Neural cell (in vitro differentiated cells): ENCODE measurements around the gene TLR9. TPM values are rescaled to one million over a fixed set of nuclear protein-coding genes. Genes with fewer than 3 reads are reported as not detected.

Source experiments
- H2AFZ ChIP-seq: fragments of 200-600, 300-800 bp; sonication (generic), shearing (Covaris generic); 2 replicates; pipeline ENCODE4 v1.6.0; 2014; ENCODE audit warnings: low read depth, mild to moderate bottlenecking, antibody characterized with exemption, low read length, moderate library complexity
- H3F3A ChIP-seq: fragments of 200-600 bp; shearing (Covaris generic); 2 replicates; pipeline ENCODE4 v1.6.1; 2016; ENCODE audit warnings: mild to moderate bottlenecking, moderate library complexity, mixed read lengths, antibody characterized with exemption, low read length; ENCODE audit not compliant: insufficient read depth, poor library complexity, severe bottlenecking
- H3K27ac ChIP-seq: fragments of 200-600, 300-800 bp; sonication (generic), shearing (Covaris generic); 2 replicates; pipeline ENCODE4 v1.5.1; 2014; ENCODE audit warnings: mild to moderate bottlenecking, low read length, moderate library complexity
- H3K27me3 ChIP-seq: fragments of 300-800, 200-600 bp; sonication (generic), shearing (Covaris generic); 2 replicates; pipeline ENCODE4 v1.6.0; 2014; ENCODE audit warnings: mild to moderate bottlenecking, low read depth, low read length, moderate library complexity; ENCODE audit not compliant: insufficient read depth
- H3K36me3 ChIP-seq: fragments of 300-800, 200-600 bp; sonication (generic), shearing (Covaris generic); 2 replicates; pipeline ENCODE4 v1.5.1; 2014; ENCODE audit warnings: mild to moderate bottlenecking, antibody characterized with exemption, low read length, moderate library complexity; ENCODE audit not compliant: insufficient read depth
- H3K4me2 ChIP-seq: fragments of 300-800, 200-600 bp; sonication (generic), shearing (Covaris generic); 2 replicates; pipeline ENCODE4 v1.6.0; 2014; ENCODE audit warnings: mild to moderate bottlenecking, low read length
- H3K4me3 ChIP-seq: fragments of 300-800, 200-600 bp; sonication (generic), shearing (Covaris generic); 2 replicates; pipeline ENCODE4 v1.5.1; 2014; ENCODE audit warnings: mild to moderate bottlenecking, low read length, moderate library complexity
- H3K79me2 ChIP-seq: fragments of 200-600 bp; shearing (Covaris generic); replicated peaks from 2 replicates; pipeline ENCODE4 v1.6.0; 2014; ENCODE audit warnings: mild to moderate bottlenecking, low read length, moderate library complexity; ENCODE audit not compliant: insufficient read depth
- H3K9ac ChIP-seq: fragments of 300-800, 200-600 bp; sonication (generic), shearing (Covaris generic); 2 replicates; pipeline ENCODE4 v1.6.1; 2016; ENCODE audit warnings: mild to moderate bottlenecking, low read length, mixed read lengths
- H3K9me2 ChIP-seq: fragments of 200-600 bp; shearing (Covaris generic); 2 replicates; pipeline ENCODE4 v1.6.1; 2016; ENCODE audit warnings: mild to moderate bottlenecking, low read length, mixed read lengths; ENCODE audit not compliant: insufficient read depth
- H3K9me3 ChIP-seq: fragments of 200-600, 300-800 bp; sonication (generic), shearing (Covaris generic); 2 replicates; pipeline ENCODE4 v1.6.1; 2016; ENCODE audit warnings: mild to moderate bottlenecking, mixed run types, low read length, moderate library complexity, mixed read lengths
- H4K20me1 ChIP-seq: fragments of 200-600 bp; shearing (Covaris generic); 2 replicates; pipeline ENCODE4 v1.6.1; 2016; ENCODE audit warnings: mild to moderate bottlenecking, mixed run types; ENCODE audit not compliant: insufficient read depth
- EP300 ChIP-seq: fragments of 450-650 bp; conservative IDR thresholded peaks from 2 replicates; pipeline ENCODE4 v1.6.1; 2014; ENCODE audit warnings: antibody characterized with exemption, mild to moderate bottlenecking, moderate library complexity; ENCODE audit not compliant: poor library complexity, severe bottlenecking
- EZH2 ChIP-seq: fragments of 200-600, 300-800 bp; shearing (Covaris generic), sonication (generic); IDR thresholded peaks from 2 replicates; pipeline ENCODE4 v1.6.1; 2014; ENCODE audit warnings: antibody characterized with exemption, low read length, borderline replicate concordance, mild to moderate bottlenecking; ENCODE audit not compliant: insufficient read depth, poor library complexity, severe bottlenecking
- MXI1 ChIP-seq: fragments of 450-650 bp; conservative IDR thresholded peaks from 2 replicates; pipeline ENCODE4 v1.6.1; 2014; ENCODE audit warnings: antibody characterized with exemption, mild to moderate bottlenecking; ENCODE audit not compliant: poor library complexity, severe bottlenecking
- POLR2AphosphoS5 ChIP-seq: IDR thresholded peaks from 2 replicates; pipeline ENCODE4 v1.6.1; 2012
- RAD21 ChIP-seq: fragments of 450-650 bp; conservative IDR thresholded peaks from 2 replicates; pipeline ENCODE4 v1.6.1; 2014; ENCODE audit warnings: antibody characterized with exemption, mild to moderate bottlenecking, moderate library complexity
- SMC3 ChIP-seq: fragments of 450-650 bp; conservative IDR thresholded peaks from 2 replicates; pipeline ENCODE4 v1.6.1; 2014; ENCODE audit warnings: antibody characterized with exemption, mild to moderate bottlenecking, moderate library complexity; ENCODE audit not compliant: poor library complexity
- TAF1 ChIP-seq: IDR thresholded peaks from 2 replicates; pipeline ENCODE4 v1.6.1; 2012; ENCODE audit warnings: low read depth
- polyA plus RNA-seq: library from polyadenylated mRNA; depleted of rRNA; stranded (reverse); fragments of >200 nt; gene quantifications from 2 replicates; pipeline ENCODE4 v1.2.3, GENCODE V29; 2014
- TF ChIP-seq, protein P1 (sequence below): fragments of 450-650 bp; IDR thresholded peaks from 2 replicates; pipeline ENCODE4 v1.5.1; 2014; ENCODE audit warnings: antibody characterized with exemption, mild to moderate bottlenecking, moderate library complexity; ENCODE audit not compliant: poor library complexity, severe bottlenecking
- TF ChIP-seq, protein P2 (sequence below): IDR thresholded peaks from 2 replicates; pipeline ENCODE4 v1.6.1; 2012; ENCODE audit warnings: borderline replicate concordance

Gene TLR9
- polyA plus RNA-seq, 1 donor from 2014 or later: not detected

- Histone ChIP-seq H3F3A (no peaks in the 10 kb centered on the region), H3K36me3 (no peaks in the 10 kb centered on the region), H3K9ac (no peak overlapping the region), H3K79me2 (peaks cover 8% of the 10 kb centered on the region), H3K9me2 (no peaks in the 10 kb centered on the region), H3K4me2 (no peak overlapping the region), H3K9me3 (no peaks in the 10 kb centered on the region), H3K4me3 (no peak overlapping the region), H3K27ac (no peak overlapping the region), H2AFZ (no peak overlapping the region), H3K27me3 (no peaks in the 10 kb centered on the region), H4K20me1 (no peaks in the 10 kb centered on the region)
- TF ChIP-seq SMC3 (no peak), TAF1 (no peak), MXI1 (no peak), EZH2 (no peak), RAD21 (no peak), POLR2AphosphoS5 (no peak), EP300 (no peak)
- TF ChIP-seq, protein P1, sequence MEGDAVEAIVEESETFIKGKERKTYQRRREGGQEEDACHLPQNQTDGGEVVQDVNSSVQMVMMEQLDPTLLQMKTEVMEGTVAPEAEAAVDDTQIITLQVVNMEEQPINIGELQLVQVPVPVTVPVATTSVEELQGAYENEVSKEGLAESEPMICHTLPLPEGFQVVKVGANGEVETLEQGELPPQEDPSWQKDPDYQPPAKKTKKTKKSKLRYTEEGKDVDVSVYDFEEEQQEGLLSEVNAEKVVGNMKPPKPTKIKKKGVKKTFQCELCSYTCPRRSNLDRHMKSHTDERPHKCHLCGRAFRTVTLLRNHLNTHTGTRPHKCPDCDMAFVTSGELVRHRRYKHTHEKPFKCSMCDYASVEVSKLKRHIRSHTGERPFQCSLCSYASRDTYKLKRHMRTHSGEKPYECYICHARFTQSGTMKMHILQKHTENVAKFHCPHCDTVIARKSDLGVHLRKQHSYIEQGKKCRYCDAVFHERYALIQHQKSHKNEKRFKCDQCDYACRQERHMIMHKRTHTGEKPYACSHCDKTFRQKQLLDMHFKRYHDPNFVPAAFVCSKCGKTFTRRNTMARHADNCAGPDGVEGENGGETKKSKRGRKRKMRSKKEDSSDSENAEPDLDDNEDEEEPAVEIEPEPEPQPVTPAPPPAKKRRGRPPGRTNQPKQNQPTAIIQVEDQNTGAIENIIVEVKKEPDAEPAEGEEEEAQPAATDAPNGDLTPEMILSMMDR: no peak
- TF ChIP-seq, protein P2, sequence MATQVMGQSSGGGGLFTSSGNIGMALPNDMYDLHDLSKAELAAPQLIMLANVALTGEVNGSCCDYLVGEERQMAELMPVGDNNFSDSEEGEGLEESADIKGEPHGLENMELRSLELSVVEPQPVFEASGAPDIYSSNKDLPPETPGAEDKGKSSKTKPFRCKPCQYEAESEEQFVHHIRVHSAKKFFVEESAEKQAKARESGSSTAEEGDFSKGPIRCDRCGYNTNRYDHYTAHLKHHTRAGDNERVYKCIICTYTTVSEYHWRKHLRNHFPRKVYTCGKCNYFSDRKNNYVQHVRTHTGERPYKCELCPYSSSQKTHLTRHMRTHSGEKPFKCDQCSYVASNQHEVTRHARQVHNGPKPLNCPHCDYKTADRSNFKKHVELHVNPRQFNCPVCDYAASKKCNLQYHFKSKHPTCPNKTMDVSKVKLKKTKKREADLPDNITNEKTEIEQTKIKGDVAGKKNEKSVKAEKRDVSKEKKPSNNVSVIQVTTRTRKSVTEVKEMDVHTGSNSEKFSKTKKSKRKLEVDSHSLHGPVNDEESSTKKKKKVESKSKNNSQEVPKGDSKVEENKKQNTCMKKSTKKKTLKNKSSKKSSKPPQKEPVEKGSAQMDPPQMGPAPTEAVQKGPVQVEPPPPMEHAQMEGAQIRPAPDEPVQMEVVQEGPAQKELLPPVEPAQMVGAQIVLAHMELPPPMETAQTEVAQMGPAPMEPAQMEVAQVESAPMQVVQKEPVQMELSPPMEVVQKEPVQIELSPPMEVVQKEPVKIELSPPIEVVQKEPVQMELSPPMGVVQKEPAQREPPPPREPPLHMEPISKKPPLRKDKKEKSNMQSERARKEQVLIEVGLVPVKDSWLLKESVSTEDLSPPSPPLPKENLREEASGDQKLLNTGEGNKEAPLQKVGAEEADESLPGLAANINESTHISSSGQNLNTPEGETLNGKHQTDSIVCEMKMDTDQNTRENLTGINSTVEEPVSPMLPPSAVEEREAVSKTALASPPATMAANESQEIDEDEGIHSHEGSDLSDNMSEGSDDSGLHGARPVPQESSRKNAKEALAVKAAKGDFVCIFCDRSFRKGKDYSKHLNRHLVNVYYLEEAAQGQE: no peak
Observed at GRCh38 chr3:52203701-52204100, 21.7 kb downstream of the TLR9 start.

- H3K4me2 ChIP-seq: no peak overlapping the region
- H3K9me2 ChIP-seq: no peaks in the 10 kb centered on the region
- no peaks in the 10 kb centered on the region for H3K36me3 ChIP-seq
- H3K9ac ChIP-seq: no peak overlapping the region
- H2AFZ ChIP-seq: no peak overlapping the region
- no peak overlapping the region for H3K4me3 ChIP-seq
- no peak overlapping the region for H3K27ac ChIP-seq
- no peaks in the 10 kb centered on the region for H3K27me3 ChIP-seq
- peaks cover 15% of the 10 kb centered on the region for H3K79me2 ChIP-seq
- H3F3A ChIP-seq: no peaks in the 10 kb centered on the region
- no peaks in the 10 kb centered on the region for H3K9me3 ChIP-seq
- TF ChIP-seq, protein P2: no peak
- TF ChIP-seq RAD21 (no peak), POLR2AphosphoS5 (no peak), TAF1 (no peak), SMC3 (no peak), EZH2 (no peak), MXI1 (no peak), EP300 (no peak)
- TF ChIP-seq, protein P1: no peak
- no peaks in the 10 kb centered on the region for H4K20me1 ChIP-seq
Observed at GRCh38 chr3:52202384-52203077, 22.9 kb downstream of the TLR9 start.
